Stimulated activated CD8-positive, alpha-beta memory T cell treated with anti-CD3 and anti-CD28 coated beads, Interleukin-7, amount 100 ng/mL, for 24 hours (primary cell): ENCODE results near the gene APOL5.
"Not testable (repeated sequence)": the region's sequence is repeated elsewhere in the genome, so short reads cannot be mapped to it uniquely, and the experiment has no call there.

Source experiments
- DNase-seq: peaks from one replicate; pipeline ENCODE4 v3.0.0-alpha.2; 2020; ENCODE audit warnings: low read depth

Gene APOL5

GRCh38 chr22:35711336-35711735 is 6.3 kb upstream of the APOL5 start:
- no peak for DNase-seq

DNA sequence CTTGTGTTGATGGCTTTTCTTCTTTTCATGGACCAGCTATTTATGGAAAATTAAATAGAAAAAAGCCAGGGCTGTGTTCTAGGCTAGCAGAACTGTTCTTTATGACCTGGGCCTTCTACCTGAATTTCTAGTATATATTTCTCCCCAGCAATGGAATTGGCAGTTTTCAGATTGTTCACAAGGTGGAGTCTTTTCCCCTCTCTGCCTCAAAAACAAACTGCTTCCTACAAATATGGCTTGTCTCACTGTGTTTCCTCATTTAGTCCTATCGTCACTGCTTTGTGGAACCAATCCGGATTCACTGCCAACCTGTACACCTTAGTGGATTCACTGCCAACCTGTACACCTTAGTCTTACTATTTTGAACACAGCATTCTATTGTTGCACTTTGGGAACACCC is 5.0 kb upstream of the APOL5 start:
- no peak for DNase-seq

DNA sequence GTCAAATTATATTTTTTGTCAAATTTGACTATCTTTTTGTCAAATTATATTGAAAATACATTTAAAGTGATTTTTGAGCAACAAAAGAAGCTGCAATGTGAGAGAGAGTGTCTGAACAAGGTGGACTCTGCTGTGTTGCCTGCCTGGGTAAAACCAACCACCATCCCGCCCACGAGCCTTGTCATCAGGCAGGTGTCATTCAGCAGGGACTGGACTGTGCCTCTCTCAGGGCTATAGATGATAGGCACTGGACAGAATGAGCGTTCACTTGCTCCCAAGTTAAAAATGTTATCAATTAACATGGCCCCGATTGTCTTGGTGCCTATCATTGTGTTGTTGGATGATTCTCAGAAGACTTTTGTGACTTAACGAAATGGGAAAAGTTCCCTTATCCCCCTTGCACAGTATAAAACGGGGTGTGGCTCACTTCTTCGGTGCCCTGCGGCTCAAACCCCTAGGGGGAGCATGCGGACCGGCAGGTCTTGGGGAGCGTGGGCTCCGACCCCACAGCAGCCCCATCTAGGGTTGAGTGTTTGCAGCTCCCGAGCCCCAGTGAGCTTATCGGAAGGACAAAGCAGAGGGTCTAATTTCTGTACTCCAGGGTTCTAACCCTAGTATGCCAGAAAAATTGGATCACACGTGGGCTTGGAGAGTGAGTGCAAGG is 1.7 kb downstream of the APOL5 start:
- DNase-seq: no peak

- DNase-seq: no peak
Observed at GRCh38 chr22:35721960-35722359, 4.3 kb downstream of the APOL5 start.

- no peak for DNase-seq
Observed at GRCh38 chr22:35725521-35725920, 7.8 kb downstream of the APOL5 start.

- DNase-seq: no peak
Observed at GRCh38 chr22:35726398-35726797, 8.7 kb downstream of the APOL5 start.

DNA sequence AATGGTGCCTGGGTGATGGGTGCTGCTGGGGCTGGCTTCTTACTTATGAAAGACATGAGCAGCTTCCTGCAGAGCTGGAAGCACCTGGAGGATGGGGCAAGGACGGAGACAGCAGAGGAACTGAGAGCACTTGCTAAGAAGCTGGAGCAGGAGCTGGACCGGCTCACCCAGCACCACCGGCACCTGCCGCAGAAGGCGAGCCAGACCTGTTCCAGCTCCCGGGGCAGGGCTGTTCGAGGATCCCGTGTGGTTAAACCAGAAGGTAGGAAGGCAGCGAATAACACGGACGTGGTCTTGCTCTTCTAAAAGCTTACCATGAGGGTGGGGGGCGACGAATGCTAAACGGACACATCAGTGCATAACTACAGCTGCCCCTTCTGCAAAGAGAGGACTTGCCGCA is 9.3 kb downstream of the APOL5 start:
- no peak for DNase-seq

DNA sequence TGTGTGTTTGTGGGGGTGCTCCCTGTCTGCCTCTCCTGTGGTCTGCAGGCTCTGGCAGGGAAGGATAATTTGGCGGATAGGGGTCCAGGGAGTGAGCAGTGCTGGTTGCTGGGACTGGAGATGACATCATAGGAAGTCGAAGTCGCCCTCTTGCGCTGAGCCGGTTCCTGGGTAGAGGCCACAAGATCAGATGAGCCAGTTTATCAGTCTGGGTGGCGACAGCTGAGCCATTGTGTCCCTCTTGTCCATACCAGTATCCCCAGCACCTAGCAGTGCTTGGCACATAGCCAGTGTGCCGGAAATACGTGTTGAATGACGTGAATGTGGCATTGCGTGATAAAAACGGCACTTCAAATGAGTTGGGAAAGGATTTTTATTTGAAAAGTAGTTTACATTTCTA is 9.8 kb downstream of the APOL5 start:
- no peak for DNase-seq

DNA sequence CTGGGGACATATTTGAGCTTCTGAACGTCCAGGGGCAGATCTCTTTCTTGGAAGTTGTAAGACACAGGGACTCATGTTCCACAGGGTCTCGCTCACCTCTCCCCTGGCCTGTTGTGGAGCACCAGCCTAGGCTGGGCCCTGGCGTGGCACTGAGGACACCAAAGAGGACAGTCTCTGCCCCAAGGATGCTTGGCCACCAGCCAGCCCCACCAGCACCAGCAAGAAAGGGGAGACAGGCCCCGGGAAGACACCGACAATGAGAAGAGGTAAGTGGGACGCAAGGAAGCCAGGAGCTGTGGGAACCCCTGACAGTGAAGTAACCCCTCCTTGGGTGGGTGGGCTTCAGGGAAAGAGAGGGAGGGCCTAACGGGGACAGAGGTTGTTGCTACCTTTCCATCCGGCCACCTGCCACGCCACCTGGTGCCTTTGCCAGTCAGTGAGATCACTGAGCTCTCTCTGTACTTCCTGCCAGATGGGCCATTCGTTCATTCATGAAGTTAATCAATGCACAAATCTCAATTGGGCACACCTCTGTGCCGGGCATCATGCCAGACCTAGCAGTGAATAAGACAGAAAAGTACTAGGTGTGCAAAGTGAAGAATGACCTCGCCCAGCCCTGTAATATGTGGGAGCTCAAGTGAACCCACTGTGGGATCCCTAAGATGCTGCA is 11.1 kb downstream of the APOL5 start:
- DNase-seq: no peak

- no peak for DNase-seq
Observed at GRCh38 chr22:35729309-35729698, 11.6 kb downstream of the APOL5 start.

GRCh38 chr22:35731321-35731720 is 13.6 kb downstream of the APOL5 start:
- no peak for DNase-seq

DNA sequence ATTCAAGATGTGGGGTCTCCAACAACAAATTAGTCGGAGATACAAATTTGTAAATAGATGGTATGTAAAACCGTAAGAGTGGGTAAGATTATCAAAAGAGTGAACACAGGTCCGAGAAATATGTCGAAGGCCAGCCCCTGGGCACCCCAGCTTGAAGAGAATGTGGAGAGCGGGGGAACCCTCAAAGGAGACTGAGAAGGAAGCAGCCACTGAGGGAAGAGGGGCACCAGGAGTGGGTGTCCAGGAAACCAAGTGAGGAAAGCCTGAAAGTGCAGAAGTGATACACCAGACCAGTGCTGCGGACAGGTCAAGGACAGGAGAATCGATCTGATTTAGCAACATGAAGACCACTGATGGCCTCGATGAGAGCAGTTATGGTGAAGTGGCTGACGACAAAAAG is 14.4 kb downstream of the APOL5 start:
- DNase-seq: no peak

DNA sequence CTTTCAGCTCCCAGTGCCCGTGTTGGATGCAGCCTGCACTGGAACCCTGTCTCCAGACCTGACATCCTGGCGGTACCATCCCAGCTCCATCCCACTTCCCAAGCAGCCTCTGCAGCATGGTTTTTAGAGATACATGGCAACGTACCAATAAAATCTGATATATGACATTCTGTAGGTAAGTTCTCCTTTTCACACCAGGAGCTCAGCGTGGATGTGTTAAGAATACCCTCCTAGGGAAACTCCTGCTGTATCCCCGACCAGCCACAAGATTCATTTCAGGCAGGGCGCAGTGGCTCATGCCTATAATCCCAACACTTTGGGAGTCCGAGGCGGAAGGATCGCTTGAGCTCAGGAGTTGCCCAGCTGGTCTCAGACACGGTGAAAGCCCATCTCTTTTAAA is 15.4 kb downstream of the APOL5 start:
- no peak for DNase-seq

- DNase-seq: no peak
Observed at GRCh38 chr22:35733791-35734516, 16.3 kb downstream of the APOL5 start.

GRCh38 chr22:35734517-35734827 is 16.8 kb downstream of the APOL5 start:
- no peak for DNase-seq

DNA sequence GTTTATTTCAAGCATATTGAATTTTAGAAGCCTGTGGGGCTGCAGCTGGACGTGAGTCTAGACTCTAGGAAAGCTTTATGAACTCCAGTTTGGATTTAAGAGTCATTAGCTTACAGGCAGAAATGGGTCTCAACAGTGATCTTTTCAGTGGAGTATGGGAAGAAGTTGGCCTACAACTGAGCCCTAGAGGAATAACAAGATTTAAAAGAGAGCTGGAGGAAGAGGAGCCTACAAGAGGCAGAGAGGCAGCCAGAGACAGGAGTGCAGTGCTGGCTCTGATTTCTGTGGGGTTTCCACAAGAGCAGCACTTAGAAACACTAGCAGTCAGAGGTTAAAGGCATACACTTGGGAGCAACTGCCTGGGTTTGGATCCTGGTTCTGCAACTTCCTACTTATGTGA is 17.9 kb downstream of the APOL5 start:
- no peak for DNase-seq

- DNase-seq: no peak
Observed at GRCh38 chr22:35736166-35736565, 18.5 kb downstream of the APOL5 start.

DNA sequence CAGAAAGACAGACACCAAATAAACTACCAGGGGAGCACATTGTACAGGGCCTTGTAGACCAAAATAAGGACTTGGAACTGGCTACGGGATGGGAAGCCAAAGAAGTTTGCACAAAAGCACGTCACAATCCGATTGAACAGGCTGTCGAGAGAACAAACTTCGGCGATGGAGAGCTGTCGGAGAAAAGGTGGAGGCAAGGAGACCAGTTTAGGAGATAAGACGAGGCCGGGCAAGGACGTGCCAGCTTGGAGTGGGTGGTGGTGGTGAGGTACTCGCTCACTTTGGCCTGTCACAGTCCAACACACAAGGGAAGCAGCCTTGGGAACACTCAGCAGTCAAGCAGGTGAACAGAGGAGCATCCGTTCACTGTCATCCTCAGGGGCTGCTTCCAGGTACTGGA is 19.0 kb downstream of the APOL5 start:
- no peak for DNase-seq

GRCh38 chr22:35737886-35738285 is 20.2 kb downstream of the APOL5 start:
- DNase-seq: not testable (repeated sequence)

DNA sequence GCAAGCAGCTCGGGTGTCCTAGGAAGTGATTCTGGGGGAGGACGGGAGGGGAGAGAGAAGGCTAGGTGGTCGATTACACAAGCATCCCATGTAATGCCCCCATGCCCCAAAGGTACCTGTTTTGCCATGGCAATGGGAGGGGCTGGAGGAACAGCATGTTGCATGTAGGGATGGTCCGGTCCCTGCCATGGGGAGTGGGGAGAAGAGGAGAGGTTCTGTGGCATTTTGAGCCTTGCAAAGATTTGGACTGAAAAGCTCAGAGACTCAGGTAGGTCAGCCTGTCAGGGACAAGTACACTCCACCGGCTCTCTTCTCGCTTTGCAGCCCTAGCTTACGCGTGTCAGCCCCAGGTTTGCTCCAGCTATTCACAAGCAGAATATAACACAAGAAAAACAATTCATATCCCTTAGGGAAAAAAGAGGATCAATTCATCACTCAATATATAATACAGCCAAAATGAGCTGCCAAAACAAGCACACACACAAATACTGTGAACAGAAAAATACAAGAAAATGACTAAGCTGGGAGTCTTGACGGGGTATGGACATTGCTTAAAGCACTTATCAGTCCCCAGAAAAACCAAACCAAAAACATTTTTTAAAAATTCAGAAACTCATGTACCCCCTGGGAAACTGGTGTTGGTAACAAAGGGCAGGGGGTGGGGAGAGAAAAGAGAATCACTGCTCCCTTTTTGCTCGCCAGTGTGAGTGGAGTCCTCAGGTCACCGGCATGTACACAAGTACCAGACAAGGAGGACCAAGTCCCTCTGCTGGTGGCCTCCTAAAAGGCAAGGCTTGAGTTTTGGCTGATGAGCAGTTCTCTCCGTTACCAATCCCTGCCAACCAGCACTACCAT is 21.6 kb downstream of the APOL5 start:
- no peak for DNase-seq

DNA sequence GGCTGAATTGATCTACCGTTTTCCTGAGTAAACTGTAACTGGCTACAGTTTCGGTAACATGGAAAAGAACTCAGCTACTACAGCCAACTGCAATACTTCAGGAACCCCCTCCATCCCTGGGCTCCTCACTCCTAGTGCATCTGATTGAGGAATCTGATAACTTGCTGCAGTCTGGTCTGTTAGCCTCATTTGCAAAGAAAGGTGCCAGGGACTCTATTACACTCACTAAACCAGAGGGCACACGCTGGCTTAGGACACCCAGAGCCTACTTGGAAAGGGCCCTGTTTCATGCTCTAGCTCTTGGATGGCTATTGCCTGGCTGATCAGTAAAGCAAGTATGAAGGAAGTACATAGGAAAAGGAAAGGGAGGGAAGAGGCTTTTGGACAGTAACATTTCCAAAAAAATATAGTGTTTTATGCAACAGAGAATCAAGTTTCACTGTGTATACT is 22.3 kb downstream of the APOL5 start:
- DNase-seq: no peak

DNA sequence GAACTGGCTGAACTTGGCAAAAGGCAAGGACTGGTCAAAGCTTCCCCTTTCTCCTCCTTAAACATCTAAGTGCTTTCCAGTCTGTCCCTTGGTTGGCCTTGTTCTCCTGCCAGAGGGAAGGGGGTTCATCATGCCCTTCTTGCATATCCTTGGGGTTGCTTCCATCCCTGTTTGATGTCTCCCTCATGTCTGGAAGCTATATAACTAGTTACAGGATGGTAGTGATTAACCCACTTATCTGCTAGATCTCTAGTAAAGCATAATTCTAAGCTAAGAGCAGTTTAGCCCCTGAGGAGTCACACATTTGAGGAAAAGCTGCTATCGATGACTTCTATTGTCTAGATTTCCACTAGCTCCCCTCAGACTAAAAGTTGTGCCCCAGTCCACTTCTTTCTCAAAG is 22.9 kb downstream of the APOL5 start:
- no peak for DNase-seq
